ENCODE results near the gene WWOX.

The WWOX gene

DNA sequence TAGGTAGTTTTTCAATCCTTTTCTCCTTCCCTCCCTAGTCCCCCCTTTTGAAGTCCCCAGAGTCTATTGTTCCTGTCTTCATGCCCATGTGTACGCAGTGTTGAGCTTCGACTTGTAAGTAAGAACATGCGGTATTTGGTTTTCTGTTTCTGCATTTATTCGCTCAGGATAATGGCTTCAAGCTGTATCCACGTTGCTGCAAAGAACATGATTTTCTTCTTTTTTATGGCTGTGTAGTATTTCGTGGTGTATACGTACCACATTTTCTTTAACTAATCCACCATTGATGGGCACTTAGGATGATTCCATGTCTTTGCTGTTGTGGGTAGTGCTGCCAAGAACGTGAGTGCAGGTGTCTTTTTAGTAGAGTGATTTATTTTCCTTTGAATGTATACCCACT, 651.2 kb downstream of the WWOX start:
- no peak for DNase-seq

DNA sequence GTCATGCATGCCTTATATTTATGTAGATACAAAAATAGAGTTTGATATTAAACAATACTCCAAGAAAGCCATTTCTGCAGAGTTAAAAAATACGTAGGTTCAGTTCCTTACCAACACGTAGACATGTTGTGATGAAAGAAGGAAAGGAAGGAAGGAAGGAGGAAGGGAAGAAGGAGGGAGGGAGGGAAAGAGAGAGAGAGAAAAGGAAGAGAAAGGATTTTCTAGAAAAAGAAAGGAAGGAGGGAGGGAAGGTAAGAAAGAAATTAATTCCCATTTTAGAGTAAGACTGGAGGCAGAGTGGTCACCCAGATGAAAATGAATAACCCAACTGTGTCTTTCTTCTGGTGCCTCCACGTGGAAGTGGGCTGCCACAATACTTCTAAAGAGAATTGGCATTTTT, 652.1 kb downstream of the WWOX start:
- no peak for DNase-seq

DNA sequence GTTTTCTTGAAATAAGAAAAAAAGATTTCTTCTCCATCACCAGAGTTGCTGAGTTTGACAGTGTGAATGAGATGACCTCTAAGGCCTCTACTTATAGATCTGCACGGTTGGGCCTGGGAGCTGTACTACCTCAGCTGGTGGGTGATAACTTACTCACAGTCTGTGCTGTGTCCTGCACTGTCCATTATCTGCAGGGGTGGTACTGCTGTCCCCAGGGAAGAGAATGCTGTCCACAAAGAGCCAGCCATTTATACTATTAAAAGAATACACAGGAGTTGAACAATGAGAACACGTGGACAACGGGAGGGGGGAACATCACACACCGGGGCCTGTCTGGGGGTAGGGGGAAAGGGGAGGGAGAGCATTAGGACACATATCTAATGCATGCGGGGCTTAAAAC, 655.3 kb downstream of the WWOX start:
- DNase-seq = no peak

DNA sequence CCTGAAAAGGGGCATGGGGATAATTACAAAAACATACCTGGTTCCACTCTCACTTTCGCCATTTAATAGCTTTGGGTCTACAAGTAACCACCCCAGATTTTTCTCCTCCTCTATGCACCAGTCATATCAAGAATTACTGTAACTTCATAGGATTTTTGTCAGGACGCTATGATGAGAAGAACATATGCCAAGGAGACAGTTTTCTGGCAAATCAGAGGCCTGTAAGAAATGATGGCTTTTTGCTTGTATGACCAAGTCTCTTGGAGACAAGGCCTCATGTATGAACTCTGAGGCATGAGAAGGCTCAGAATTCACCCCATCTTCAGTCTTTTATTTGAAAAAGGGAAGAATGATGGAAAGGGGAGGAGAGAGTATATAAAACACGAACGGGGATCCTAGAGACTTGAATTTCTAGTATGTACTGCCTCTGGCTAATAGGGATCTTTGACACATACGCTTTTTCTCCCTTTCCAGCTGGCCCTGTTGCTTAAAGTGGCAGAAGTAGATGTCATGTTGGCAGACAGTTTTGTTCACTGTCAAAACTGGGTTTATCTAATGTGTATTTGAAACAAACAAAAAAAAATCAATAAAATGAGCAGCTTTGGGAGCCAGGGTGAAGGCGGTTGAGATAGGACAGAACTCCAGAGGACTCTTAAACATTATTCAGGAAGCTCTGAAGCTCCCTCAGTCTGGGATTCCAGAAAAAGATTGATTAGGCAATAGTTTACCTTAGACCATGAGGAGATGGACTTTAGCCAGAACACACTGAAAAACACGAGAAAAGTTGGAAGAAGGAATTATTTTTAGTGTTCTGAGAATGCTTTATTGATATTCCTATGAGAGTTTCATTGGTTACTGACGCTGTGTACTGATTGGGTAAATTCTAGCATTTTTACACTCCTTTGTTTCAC, 656.6 kb downstream of the WWOX start:
- DNase-seq = no peak

DNA sequence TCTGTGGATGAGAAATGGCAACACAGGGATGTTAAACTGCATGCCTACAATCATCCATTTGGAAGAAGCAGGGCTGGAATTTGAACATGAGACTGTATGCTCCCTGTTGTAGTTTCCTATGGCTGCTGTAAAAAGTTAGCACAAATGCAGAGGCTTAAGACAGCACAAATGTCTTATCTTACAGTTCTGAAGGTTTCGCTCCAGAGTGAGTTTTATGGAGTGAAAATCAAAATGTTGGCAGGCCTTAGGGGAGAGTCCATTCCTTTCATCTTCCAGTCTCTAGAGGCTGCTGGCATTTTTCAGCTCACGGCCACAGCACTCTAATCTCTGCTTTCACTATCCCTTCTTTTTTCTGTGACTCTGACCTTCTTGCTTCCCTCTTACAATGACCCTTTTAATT, 660.1 kb downstream of the WWOX start:
- DNase-seq = no peak

DNA sequence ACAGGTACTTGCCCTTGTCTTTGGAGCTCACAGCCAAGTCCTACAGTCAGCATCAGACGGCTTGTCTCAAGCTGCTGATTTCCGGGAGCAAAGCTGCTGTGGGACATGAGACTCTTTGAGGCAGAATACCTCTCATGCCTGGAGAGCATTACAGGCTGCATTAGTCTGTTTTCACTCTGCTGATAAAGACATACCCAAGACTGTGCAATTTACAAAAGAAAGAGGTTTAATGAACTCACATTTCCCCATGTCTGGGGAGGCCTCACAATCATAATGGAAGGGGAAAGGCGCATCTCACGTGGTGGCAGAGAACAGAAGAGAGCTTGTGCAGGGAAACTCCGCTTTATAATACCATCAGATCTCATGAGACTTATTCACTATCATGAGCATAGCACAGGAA, 661.2 kb downstream of the WWOX start:
- DNase-seq = no peak

DNA sequence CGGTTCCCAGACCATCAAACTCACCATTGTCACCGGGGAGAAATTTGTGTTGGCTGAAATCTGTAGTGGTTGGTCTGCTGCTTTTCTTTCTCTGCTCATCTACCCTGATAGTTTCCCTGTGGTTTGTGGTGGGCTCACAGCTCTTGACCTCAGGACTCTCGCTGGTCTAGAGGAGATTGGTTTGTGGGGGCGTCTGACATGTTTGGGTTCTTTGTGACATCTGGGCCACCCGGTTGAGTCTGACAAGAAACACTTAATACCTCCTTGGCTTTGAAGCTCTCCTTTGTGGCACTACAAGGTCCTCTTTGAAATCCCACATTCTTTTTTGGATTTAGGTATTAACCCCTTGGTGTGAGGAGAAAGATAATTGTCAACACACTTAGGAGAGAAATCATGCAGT, 662.0 kb downstream of the WWOX start:
- DNase-seq = no peak

DNA sequence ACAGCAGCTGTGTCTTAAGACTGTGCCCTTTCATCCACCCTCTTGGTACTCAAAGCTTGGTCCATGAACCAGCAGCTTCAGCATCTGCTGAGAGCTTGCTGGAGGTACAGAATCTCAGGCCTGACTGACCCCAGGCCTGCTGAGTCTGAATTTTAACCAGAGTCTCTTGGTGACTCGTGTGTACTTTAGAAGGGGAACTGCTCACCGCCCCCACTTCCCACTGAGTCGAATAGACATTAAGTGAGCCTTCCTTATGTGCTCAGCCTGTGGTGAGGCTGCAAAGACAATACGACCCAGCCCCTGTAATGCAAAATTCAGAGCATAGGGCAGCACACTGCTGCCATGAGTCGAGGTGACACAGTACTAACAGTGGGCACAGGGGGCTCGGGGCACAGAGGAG, 662.8 kb downstream of the WWOX start:
- no peak for DNase-seq

DNA sequence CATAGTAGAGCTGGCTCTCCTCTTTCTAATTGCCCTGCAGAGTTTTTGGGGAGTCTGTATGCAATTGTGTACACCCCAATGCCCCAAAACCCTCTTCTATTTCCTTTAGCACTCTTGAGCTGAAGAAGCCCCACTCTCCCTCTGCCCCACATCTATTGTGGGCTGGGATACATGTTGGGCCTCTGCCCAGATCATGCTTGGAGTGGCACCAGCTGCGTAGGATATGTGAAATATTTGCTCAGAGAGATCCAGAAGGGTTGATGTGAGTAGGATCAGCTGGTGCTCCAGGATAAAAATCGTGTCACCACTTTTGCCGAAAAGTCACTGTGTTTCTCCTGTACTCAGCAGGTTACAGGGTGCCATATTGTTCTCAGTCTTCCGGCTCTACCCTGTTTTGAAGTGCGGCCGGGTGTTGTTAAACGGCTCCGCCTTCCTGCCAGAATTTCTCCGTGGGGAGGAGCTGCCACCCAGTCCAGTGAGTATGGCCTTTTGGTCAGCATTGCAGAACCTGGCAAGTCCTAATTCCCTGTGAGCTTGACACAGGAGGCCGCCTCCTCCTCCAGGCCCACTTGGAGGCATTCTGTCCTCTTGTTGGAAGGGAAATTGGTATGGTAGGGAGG, 664.5 kb downstream of the WWOX start:
- DNase-seq = no peak

DNA sequence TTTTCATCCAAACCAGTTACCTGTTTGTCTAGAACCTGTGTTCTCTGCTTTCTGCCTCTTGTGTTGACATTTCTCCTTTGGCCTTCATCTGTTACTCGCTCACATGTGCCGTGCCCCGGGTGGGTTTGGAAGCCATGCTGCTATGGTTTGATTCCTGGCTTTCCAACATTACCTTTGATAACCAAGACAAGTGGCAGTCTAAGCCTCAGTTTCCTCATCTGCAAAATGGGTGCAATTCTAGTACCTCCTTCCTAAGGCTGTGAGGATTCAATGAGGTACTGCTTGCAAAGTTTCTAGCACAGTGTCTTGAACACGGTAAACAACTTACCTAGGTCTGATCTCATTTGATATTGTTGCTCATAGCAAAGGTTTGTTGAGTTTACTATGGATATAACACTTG, 665.0 kb downstream of the WWOX start:
- DNase-seq = no peak

DNA sequence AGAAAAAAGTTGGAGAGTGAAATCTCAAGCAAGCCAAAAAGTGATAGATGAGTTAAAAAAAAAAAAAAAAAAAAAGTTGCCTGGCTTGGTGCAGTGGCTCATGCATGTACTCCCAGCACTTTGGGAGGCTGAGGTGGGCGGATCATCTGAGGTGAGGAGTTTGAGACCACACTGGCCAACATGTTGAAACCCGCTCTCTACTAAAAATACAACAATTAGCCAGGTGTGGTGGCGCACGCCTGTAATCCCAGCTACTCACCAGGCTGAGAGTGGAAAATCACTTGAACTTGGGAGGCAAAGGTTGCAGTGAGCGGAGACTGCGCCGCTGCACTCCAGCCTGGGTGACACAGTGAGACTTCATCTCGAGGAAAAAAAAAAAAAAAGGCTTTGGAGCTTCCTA, 668.8 kb downstream of the WWOX start:
- DNase-seq = no peak

DNA sequence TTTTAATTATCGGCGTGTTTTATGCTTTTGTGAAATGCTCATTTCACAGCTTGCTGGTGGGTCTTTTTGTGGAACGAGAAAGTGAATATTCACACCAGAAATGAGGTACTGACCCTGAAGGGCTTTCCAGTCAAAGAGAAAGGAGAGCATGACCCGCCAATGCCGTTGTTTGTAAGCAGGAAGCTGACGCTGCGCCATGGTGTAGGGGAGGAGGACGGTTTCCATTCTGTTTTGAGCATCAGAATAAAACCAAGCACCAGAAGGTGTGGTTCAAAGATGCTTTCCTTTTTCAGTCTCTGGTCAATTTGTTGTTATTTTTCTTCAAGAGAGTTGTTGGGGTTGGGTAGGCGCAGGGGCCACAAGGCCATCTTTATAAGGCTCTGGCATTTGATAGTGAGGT, 669.3 kb downstream of the WWOX start:
- DNase-seq = no peak

DNA sequence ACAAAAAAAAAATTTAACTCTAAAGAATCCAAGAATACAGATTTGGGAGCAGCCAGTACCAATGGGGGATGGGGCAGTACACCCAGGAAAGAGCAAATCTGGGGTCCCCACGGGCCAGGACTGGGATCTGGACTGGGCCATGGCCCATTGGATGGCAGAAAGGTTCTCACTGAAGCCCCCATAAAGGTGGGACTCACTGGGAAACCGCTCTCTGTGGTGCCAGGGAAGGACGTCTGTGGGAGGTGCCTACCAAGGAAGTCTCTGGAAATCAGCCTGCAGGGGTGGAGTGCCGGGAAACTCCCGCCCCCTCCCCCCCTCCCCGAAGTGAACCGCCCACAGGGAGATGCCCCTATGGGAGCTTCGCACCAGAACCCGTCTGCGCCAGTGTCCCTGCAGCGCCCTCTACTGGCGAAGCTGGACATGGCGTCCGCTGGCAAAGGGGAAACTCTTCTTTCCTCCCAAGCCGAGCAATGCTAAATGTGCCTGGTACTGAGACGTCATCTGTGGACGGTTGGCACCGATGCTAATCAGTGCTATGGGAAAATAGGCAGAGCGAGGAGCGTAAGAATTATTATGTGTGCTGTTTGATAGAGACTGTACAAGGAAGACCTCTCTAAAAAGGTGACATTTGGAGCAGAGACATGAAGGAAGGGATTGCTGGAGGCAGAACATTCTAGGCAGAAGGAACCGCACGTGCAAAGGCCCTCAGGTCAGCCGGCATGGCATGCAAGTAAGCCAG, 671.1 kb downstream of the WWOX start:
- peak; percentile 72 for DNase-seq

DNA sequence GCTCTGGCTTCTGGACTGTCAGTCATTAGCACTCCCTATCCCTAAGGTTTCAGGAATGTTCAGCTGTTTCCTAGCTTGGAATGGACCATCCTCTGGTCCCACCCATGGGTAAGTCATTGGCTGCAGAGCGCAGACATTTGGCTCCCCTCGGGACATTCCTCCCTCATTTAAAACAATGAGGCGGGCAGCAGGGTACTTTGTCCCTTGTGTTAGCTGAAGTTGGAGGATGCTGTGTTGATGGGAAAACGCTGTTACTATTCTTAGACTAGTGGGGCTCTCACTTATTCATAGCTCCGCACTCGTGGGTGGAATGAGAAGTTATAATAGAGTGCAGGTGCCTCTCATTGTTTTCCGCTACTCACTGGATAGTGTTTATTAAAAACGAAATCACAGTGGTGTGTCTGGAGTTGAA, 673.8 kb downstream of the WWOX start:
- DNase-seq = no peak

DNA sequence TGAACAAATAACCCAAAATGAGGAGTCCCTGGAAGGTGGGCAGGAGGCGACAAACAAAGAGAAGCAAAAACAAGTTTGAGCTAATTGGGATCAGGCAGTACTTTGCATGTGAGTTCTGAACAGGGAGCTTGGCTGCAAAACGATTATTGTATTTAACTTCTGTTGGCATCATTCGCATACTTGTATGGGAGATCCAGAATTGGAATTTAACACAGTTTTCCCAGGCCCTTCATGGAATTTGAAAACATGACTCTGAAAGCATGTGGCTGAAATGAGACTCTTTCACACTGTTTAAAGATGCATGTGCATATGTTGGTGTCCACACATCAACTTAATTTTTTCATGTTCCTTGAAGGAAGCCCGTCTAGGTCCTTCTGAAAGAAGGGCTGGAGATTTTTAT, 674.3 kb downstream of the WWOX start:
- DNase-seq = no peak

DNA sequence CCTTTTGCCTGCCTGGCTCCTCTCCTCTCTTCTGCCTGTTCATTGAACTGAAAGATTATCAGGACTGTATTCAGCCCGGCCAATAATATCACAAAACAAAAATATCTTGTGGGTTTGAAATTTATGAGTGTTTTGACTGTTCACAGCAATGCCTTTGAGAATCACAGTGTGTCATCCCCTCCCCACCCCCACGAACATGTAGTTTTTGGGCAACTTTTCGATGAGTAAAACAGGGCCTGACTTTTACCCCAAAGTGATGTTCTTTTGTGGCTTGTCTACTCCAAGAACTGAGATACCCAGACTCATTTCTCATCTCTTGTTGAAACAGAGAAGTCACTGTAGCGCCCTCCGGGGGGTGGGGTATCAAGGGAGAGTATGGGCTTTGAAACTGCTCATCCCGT, 675.7 kb downstream of the WWOX start:
- peak; percentile 38 for DNase-seq

DNA sequence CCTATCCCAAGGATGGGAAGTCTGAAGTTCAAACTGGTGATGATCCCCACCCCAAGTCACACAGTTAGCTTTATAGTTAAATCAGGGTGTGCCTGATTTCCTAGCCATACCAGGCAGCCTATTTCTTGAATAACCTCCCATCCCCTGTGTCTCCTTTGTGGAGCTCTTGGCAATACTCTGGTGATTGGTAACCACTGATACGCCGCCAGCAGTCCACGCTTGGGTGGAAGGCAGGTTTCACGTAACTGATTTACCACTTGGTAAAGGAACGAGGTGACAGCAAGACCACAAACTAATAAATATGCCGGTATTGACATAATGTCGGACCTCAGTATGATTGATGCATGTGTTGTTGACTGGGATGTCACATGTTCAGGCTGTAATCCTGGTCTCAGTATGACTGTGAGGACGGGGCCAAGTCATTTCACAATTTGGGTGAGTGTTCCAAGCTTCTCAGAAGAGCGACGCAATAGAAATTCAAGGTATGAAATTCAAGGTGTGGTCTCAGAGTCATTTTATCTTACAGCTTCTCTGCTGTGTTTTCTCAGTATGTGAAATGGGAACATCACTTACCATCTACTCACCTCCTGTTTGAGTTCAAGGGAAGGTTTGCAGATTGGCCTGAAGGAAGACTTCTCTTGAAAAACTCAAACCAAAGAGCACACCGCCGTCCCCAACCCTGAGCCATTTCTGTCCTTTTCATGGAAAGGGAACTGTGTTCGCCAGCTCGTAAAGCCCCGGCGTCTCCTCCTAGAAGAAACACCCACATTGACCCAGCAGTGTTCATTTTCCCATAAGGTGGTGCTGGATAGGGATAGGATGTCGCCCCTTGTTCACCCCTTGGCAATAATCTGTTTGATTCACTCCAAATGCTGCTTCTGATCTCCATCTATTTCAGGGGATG, 678.9 kb downstream of the WWOX start:
- DNase-seq = no peak

DNA sequence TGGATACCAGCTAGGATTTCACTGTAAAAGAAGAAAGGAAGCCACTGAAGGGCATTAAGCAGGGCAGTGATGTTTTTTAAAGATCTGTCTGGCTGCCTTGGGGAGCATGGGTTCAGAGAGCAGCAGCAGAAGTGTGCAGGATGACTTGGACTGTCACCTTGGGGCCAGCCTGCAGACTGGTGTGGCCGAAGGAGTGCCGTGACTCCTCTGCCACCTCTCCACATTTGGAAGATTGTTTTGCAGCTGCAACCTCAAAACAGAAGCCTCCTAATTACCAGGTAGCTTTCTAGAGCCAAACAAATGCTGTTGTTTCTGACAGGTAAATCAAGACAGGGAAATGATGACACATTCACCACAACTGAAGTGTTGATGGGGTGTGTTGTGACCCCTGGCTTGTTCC, 681.4 kb downstream of the WWOX start:
- no peak for DNase-seq

DNA sequence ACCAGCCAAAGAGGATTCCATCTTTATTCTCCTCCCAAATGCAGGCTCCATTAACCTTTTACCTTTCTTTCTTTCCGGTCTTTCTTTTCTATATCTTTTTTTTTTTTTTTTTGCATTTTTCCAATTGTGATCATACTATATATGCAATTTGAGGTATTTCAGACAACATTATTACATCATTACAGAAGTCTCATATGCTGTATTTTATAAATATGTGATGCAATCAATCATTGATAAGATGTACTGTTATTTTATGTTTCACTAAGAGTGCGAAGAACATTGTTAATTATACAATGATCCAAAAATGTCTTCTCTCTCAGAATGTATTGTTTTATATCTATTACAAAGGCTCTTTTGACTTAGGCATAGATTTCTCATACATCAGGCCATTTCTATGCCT, 683.1 kb downstream of the WWOX start:
- DNase-seq = no peak

DNA sequence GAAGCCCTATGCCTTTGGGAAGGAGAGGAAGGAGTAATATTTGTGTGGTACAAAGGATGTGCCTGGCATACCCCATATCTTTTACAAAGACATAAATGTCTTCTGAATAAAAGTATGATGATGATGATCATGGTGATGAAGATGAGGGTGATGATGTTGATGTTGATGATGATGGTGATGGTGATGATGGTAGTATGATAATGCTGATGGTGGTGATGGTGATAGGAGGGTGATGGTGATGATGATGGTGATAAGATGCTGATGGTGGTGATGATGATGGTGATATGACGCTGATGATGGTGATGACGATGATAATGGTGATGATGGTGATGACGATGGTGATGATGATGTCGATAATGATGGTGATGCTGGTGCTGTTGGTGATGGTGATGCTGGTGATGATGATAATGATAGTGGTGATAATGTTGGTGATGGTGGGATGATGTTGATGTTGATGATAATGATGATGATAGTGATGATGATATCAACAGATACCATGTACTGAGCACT, 684.2 kb downstream of the WWOX start:
- no peak for DNase-seq

DNA sequence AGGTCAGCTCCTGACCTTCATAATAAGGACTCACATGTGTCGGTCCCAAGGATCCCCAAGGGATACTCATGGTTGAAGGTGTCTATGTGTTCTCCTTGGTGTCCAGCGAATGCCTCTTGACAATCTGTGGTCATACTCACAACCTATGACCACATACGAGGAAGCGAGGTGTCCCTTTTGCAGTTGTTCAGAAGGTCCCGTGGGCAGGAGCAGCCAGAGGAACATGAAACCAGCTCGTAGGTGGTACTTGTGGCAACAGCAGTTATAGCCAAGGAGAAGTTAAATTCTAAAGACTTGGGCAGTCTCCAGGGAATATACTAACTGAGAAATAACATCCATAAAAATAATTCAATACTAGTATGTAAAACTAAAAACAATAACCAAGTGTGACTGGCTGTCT, 685.3 kb downstream of the WWOX start:
- no peak for DNase-seq

DNA sequence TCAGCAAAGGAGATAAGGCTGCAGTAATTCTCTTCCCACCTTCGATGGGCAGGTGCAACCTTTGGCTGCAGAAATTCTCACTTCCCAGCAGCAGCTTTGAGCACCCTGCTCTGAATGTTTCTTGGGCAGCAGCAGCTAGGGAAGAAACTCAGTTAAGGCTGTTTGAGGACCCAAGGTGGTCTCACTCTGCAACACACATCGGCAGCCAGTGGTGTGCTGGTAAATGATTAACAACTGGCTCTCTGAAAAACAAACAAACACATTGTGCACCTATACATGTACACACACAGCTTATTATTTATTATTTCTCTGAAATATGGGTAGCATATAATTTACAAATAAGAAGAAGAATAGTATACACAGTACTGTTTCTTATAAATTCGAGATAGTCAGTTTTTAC, 685.8 kb downstream of the WWOX start:
- DNase-seq = no peak

DNA sequence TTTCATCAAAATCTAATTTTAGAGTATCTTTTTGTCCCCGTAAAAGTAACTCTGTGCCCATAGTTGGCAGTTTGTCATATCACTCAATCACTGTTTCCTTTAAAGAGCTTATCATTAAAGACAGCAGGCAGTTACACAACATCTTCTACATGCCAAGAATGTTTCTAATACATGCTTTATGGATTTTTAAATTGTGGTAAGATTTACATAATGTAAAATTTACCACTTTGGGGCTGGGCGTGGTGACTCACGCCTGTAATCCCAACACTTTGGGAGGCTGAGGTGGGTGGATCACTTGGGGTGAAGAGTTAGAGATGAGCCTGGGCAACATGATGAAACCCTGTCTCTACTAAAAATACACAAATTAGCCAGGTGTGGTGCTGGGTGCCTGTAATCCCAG, 687.2 kb downstream of the WWOX start:
- no peak for DNase-seq
